Measurements from ENCODE around the gene CLDN5.

- TF ChIP-seq CTCF (conservative IDR thresholded peaks at IDR 0.05; ENCODE audit: low read length) (no peak), EZH2phosphoT487 (IDR thresholded peaks at IDR 0.05; ENCODE audit: borderline replicate concordance, low read depth, low read length) (no peak)
Measured at GRCh38 chr22:19503367-19503766, 20.8 kb downstream of the CLDN5 start.

Measured in OCI-LY7 (cell line).